ENCODE measurements around the gene CTPS1.
A peak's percentile ranks its signal among the peaks of the same experiment; 100 is the strongest.

CTPS1 gene, protein sequence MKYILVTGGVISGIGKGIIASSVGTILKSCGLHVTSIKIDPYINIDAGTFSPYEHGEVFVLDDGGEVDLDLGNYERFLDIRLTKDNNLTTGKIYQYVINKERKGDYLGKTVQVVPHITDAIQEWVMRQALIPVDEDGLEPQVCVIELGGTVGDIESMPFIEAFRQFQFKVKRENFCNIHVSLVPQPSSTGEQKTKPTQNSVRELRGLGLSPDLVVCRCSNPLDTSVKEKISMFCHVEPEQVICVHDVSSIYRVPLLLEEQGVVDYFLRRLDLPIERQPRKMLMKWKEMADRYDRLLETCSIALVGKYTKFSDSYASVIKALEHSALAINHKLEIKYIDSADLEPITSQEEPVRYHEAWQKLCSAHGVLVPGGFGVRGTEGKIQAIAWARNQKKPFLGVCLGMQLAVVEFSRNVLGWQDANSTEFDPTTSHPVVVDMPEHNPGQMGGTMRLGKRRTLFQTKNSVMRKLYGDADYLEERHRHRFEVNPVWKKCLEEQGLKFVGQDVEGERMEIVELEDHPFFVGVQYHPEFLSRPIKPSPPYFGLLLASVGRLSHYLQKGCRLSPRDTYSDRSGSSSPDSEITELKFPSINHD

DNA sequence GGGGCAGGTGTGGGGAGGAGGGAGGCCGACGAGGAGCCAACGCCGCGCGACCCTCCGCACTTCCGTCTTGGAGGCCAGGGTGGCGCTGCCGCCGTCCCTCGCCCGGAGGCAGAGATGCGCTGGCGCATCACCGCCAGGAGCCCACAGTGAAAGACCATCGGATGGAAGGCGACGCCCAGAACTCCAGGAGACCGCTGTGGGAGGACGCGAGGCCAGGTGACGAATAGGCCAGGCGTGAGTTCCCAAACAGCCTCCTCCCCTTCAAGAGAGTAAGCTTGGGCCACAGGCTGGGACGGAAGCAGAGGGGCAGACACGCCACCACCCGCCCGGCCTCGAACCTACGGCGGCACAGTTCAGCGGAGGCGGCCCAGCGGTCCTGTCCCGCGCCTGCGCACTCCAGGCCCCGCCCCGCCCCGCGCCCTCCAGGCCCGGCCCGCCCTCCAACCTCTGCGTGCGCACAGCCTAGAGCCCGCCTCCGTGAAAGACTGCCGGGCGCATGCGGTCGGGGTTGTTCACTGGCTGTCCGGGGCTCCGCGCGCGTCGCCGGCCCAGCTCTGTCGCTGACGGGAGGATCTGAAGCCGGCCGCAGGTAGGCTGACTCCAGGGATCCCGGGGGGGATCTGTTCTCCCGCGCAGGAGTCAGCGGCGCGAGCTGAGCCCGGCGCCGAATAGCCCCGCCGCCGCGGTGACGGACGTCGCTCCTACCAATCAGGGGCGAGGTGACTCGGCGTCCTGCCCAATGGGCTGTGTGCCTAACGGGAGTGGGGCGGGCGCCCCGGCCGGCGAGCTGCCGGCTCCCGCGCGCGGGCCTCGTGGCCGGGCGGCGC is at the start of gene CTPS1:
Gene CTPS1, plus strand, starts transcription at position 456 of the 827 bp plus-strand sequence. CDS start 3,595 bp downstream, outside the sequence.
- peak; percentile 93 for DNase-seq

DNA sequence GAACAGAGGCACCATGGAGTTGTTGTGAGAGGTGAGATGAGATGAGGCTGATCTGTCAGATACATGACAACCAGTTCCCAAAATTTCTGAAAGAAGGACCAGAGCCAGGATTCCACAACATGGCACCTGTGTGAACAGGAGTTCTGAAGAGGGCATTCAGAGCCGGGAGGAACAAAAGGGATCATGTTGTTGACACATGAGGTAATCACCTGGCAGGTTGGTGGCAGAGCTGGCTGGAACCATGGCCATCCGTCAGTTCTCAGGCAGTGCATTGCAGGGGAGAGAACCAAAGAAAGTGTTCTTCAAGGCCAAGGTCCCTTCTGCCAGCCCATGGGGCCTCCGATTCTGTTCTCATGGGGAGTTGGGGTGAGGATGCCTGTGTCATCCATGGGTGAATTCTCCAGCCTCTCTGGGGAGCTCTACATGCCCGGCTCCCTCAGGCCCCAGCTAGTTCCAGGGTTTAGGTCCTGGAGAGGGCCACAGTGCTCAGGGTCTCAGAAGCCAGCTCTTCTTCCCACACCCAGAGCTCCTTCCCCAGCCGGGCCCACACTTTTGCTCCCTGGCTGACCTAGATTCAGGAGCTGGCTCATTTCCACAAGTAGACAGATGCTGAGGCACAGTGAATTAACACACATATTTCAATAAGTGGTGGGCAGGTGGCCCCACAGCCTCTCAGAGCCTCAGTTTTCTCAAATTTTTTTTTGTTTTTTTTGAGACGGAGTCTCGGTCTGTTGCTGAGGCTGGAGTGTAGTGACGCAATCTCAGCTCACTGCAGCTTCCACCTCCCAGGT is 49.1 kb upstream of the CTPS1 start:
- DNase-seq = no peak

DNA sequence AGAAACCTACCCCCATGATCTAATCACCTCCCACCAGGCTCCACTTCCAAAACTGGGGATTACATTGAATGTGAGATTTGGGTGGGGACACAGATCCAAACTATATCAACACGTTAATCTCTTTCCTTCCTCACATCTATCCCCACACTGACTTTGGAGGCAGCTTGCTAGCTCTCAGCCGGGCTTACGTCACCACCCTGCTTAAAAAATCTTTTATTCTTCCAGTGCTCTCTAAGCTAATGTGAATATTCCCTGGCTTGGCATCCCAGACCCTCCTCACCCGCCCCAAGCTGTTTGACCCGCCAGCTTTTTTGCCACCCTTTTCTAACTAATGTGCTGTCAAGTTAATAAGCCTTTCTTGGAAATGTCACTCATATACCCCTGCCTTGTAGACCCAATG is 47.9 kb upstream of the CTPS1 start:
- DNase-seq = no peak

DNA sequence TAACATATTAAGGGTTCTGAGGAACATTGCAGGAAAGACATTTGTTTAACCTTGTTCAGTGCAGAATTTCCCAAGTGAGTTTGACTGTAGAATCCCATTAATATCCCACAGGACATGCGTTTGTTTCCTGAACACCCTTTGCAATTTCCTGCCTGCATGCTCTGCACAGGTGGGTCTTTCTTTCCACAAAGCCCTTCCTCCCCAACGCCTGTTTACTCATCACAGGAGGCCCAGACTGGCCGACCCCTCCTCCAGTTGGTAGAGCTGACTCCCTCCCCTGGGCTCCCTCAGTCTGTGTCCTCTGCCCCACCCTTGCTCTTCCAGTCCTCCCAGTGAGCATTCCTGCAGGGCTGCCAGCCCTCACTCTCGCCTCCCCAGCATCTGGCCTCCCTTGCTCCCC is 47.5 kb upstream of the CTPS1 start:
- DNase-seq = no peak

DNA sequence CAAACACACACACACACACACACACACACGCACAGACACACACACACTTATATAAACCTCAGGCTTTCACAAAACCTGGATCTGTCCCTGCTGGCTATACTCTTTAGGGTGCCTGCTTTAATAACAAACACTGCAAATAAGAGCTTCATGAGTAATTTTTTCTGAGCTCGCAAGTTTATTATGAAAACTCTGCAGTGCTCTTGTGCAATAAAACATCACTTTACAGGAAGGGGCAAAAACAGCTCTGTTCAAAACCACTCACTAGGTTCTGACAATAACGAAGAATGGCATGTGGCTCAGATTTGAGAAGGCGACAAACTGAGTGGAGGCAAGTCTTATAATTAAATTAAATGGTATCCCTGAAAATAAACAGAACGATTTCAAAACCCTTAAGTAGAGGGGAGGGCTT is 42.6 kb upstream of the CTPS1 start:
- DNase-seq = no peak

DNA sequence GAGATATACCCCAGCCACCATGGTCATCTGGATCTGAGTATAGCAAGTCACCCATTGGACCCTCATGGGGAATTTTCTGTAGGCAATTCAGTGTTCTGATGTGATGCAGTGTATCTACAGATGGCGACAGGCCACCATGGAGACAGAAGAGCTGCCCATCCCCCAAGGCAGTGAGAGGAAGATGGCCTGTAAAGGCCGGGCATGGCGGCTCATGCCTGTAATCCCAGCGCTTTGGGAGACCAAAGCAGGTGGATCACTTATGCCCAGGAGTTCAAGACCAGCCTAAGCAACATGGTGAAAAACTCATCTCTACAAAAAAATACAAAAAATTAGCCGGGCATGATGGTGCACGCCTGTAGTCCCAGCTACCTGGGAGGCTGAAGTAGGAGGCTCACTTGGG is 41.1 kb upstream of the CTPS1 start:
- DNase-seq = no peak

DNA sequence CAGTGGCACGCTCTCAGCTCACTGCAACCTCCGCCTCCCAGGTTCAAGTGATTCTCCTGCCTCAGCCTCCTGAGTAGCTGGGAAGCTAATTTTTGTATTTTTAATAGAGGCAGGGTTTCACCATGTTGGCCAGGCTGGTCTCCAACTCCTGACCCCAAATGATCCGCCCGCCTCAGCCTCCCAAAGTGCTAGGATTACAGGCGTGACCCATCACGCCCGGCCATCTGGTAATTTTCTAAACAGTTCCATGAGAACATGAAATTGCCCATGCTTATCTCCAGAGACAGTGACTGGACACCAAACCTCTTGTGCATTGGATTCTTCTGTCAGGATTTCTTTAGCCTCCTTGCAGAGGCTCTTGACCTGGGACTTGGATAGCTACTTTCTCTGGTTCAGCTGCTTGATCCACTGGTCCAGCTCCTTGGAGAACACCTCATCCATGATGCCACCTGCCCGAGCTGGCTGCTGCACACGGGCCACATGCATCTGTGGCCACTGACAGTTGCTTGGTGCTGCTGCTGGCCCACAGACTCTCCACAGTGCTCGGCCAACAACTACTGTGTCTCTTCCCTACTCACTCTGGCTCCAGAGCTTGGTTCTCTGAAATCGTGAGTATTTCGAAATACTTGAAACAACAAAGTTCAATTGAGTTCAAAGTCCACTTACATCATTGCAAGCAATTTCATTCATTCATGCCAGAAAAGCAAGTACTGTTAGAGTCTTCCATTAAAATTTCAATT is 40.0 kb upstream of the CTPS1 start:
- no peak for DNase-seq

DNA sequence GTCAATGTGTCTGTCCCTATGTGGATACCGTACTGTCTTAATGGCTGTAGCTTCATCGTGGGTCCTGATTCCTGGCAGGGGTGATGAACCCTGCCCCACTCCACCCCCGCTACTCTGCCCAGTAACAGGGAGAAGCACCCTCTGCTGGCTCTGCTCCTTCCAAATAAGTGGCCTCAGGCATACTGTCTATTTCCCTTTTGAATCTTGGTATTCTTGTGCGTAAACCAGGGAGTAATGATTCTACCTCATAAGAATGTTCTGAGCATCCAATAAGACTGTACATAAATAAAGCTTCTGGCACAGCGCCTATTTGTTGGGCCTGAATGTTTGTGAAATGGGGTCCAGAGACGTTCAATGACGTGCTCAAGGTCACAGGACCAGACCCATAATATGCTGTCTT is 35.2 kb upstream of the CTPS1 start:
- DNase-seq = no peak

DNA sequence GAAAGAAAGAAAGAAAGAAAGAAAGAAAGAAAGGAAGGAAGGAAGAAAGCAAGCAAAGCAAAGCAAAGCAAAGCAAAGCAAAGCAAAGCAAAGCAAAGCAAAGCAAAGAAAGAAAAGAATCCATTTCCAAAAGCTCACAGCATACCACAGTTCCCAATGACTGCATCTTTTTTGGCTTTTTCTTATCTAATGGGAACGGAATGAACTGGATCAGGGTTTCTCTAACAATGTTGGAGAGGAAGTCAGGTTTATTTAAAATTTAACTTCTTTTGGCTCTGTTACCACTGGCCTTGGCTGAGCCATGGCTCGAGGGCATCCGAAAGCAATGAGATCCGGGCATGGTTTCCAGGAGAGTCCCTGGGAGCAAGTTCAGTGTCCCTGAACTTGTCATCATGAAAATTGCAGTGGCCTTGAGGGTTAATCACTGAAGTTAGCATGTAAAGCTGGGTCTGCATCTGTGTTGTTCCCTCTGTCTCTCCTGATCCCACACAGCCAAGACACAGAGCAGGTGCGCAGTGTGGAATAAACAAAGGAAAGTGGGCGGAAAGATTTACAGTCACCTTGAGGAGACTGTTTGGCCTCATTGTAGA is 34.6 kb upstream of the CTPS1 start:
- no peak for DNase-seq

DNA sequence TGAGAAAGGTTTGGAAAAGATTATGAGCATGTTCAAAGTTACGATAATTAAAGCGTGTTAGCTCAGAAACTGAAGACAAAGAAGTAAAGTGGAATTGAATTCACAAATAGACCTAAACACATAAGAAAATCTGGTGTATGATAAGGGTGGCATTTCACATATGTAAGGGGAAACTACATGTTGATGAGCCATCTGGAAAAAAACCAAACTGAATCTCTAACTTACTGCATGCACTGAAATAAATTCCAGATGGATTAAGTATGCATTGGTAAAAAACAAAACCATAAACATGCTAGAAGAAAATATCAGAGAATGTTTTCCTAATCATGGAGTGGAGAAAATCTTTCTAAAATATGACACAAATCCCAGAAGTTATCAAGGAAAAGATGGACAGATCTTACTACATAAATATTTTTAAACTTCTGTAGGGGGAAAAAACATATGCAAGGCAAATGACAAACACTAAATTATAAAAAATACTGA is 34.0 kb upstream of the CTPS1 start:
- no peak for DNase-seq

DNA sequence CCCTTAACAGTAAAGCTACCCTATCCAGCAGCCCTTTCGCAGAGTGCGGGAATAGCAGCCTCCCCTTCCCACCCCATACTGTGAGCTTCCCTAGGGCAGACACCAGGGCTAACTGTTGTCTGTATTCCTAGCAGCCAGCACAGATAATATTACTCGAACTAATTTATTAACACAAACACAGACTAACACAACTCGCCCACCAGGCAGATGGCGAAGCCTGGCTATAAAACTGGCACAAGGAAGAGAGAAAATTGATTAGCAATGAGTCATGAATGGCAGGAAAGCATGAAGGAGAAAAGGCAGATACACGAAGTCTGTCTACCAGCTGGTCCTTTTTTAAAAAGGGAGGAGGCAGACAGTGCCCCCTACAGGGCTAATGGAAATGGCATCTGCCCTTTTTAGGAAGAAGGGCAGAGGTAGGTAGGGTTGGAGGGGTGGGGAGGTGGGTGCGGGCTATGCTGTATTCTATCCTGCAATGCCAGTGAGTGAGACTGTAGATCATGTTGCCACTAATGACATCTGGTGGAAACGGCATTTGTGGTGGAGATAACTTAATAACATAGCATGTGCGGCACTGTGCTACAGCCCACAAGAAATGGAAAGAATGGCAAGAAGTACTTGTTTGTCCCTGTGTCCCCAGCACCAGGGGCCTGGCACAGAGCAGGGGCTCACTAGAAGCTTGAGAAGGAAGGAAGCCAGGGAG is 30.6 kb upstream of the CTPS1 start:
- peak; percentile 24 for DNase-seq

DNA sequence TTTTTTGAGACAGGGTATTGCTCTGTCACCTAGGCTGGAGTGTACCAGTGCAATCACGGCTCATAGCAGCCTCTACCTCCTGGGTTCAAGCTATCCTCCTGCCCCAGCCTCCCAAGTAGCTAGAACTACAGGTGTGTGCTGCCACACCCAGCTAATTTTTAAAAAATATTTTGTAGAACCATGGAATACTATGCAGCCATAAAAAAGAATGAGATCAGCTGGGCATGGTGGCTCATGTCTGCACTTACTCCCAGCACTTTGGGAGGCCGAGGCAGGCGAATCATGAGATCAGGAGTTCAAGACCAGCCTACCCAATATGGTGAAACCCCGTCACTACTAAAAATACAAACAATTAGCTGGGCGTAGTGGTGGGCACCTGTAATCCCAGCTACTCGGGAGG is 29.9 kb upstream of the CTPS1 start:
- DNase-seq = no peak

DNA sequence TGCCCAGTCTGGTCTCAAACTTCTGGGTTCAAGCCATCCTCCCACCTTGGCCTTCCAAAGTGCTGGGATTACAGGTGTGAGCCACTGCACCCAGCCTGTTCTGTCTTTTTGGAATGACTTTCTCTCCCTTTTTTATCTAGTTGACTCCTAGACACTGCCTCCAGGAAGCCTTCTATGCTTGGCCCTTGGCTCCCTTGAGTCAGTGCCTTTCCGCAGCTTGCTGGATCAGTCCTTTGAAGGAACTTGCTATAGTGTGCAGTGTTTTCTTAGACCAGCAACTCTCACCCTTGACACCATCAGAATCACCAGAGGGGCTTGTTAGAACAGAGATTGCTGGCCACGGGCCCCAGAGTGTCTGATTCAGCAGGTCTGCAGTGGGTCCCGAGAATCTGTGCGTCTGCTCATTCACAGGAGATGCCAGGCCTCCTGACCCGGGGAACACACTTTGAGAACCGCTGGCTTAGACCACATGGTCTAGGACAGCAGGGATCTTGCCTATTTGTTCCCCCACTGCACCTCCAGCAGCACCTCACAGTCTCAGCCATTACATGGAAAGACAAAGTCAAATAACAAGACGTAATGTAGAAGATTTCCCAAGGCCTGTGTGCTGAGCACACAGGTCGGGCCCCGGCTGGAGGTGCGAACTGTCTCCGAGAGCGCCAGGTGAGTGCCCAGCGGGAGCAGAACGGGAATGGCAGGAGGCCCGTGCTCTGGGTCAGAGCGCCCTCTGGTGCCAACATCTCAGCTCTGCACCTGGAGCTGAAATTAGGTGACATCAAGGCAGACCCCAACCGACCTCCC is 27.4 kb upstream of the CTPS1 start:
- peak; percentile 57 for DNase-seq

DNA sequence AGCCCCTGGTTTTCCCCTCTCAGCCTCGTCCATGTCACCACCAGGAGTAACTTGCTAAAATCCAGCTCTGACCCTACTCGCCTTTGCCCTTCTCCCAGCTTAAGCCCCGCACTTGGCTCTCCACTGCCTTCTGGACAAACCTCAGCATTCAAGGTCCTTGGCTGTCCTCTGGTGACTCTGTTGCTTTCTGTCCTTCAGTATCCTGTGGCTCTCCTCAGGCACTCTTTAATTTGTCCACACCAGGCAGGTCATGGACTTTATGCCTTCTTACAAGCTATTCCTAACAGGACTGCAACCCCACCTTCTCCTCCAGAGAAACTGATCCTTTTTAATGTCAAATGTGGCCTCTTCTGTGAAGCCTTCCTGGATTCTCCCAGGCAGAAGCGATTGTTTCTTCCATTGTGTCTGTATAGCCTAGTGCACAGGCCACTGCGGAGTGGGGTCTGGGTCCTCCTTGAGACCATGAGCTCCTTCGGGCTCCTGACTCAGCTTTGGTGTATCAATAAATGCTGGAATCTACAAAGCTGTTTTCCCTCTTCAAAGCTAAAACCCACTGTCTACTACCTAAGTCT is 26.7 kb upstream of the CTPS1 start:
- no peak for DNase-seq

DNA sequence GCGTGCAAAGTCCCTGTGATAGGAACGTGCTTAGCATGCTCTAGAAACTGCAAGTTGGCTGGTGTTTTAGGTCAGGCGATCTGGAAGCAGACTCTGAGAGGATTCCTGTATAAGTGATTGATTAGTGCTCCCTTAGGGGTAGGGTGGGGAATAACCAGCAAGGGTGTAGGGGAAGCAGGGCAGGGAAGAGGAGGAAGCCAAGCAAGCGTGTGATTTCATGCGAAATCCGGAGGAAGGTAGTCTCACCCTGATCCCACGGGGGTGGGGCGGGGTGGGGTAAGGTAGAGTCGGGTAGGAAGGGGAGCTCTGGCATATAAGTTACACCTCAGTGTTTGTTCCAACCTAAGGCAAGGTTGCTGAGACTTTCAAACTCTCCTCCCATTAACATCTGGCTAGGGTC is 24.9 kb upstream of the CTPS1 start:
- no peak for DNase-seq

DNA sequence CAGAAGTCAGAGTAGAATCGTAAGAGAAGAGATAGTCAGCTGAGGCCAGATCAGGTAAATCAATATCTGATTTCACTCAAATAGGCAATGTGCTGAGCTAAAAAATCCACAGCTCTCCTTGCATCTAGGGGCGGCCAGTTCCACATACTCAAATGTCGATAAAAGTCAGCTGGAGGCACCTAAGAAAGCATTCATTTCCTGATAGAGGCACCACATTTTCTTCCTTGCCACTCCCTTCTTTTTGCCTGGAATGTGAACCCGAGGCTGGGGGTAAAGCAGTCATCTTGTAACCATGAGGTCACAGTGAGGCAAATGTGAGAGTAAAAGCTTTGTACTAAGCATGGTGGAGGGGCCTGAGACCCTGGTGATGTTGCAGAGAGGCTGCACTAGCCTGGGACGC is 24.2 kb upstream of the CTPS1 start:
- no peak for DNase-seq

DNA sequence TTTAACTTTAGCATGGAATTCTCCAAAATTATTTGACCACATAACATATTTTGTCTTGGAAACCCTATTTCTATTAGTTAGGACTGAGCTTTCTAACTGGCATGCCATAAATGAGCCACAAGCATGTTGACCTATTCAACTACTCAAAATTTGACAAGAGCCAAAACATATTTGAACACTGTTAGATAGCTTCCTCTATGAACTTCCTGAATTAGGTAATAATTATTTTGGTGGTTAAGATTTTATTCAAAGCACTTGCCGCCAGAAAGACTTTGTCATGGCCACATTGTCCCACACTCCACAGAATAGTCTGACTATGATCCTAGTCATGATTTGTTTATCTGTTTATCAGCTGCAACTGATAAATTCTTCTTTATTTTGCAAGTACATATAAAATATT is 23.1 kb upstream of the CTPS1 start:
- DNase-seq = no peak

DNA sequence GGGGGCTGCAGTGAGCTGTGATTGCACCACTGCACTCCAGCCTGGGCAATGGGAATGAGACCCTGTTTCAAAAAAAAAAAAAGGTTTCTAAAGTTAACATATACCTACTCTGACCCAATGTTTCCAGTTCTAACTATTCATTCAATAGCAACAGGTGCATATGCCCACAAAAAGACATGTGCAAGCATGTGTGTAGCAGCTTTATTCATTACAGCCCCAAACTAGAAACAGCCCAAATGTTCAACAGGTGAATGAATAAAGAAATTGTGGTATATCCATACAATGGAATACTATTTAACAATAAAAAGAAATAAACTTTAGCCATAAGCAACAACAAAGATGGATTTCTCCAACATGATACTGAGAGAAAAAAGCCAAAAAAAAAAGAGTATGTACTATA is 21.3 kb upstream of the CTPS1 start:
- no peak for DNase-seq

DNA sequence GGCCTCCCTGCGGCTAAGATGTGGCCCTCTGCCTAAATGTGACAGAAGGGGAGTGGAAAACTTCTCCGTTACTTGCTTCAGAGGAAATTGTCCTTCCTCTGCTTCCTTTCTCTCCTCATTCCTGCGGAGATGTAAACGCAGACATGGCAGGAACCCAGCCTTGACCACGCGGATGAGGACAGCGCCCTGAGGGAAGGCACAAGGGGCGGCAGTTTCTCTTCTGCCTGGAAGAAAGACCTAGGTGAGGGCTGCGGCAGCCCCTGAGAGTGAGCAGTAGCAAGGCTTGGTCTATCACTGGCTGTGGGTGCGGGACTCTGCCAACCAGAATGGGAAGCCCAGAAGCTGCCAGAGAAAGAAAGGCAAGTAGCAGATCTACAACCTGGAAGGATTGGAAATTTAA is 14.0 kb upstream of the CTPS1 start:
- DNase-seq = no peak

DNA sequence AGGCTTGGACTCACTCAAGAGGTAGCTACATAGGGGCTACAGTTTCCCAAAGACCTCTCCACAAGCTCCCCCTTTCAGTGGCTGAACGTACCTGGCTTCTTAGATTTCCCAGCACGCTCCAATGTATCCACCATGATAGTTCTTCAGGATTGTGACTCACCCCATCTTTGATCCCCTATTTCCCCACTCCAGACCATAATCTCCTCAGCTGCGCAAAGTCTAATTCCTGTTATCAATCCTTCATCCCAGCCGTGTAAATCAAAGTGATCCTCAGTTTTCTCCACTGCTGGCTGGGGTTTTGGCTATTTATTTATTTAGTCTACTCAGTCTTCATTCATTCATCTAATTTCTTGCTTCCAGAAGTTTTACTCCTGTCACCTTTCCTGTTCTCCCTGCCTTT is 13.1 kb upstream of the CTPS1 start:
- no peak for DNase-seq
